Left renal pelvis (tissue), 4 donors: ENCODE results near the gene NEK6. TPM values are rescaled to one million over a fixed set of nuclear protein-coding genes. Genes with fewer than 3 reads are reported as not detected.

Experiments
- DNase-seq, 4 donors: peaks; one replicate each; pipeline ENCODE4 v3.0.0-alpha.2; 2013; ENCODE audit warnings: low read depth in 4 of 4, low spot score in 3 of 4
- polyA plus RNA-seq, 4 donors: library from polyadenylated mRNA; unstranded; fragments of 120-200 nt; gene quantifications; one replicate each; pipeline ENCODE4 v1.2.1, GENCODE V29; 2013; ENCODE audit not compliant: insufficient read length in 4 of 4

Gene NEK6
- polyA plus RNA-seq, 4 donors: 26.6 to 65.1 (median 28.6) TPM

DNA sequence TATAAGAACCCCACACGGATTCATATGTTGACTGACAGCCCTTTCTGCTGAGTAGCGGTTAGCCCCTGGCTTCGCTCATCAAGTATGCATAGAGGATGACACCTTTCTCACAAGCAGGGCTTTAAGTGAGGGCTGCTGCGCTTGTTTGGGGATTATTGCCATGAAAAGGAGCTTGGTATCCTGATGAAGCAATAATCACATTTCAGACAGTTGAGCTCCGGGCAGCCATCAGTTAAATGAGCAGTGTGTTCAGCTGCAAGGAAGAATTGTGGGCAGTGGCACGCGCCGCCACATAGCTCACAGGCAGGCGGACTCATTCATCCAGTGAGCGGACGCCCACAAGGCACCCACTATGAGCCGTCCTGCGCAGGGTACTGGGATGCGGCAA lies 77.6 kb downstream of the NEK6 start:
- DNase-seq: no peak

DNA sequence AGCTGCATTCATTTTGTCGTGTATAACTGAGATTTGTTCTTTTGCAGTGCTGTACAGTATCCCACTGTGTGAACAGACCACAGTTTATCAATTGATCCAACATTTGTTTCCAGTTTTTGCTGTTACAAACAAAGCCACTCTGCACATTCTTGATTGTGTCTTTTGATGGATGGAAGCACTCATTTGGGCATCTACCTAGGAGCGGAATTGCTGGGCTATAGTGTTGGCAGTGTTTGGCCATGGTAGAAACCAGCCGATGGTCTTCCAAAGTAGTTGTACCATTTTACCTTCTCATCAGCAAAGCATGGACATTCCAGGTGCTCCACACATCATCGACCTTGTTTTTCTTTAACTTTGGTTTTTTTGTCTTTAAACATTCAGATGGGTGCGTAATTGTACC lies 79.8 kb downstream of the NEK6 start:
- DNase-seq: no peak

DNA sequence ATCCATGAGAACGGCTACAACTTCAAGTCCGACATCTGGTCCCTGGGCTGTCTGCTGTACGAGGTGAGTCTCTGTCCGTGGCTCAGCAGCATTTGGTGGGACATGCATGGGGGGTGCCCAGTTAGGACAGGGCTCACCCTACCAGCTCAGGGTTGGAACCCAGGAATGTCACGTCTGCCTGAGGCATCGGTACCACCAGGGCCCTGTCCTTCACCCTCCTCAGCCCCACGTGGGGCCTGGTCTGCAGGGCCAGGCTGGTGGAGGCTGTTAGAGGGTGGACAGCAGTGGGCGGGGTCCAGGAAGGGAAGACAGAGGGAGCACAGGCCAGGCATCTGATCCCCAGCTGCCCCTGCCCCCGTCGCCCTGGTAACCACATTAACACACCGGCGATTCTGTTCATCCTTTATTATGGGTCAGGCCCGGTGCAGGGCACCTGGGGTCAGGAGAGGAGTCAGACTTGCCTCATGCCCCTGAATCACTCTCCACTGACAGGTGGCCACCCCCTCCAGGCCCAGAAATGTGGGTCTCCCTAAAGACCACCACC lies 81.9 kb downstream of the NEK6 start:
- DNase-seq: no peak

DNA sequence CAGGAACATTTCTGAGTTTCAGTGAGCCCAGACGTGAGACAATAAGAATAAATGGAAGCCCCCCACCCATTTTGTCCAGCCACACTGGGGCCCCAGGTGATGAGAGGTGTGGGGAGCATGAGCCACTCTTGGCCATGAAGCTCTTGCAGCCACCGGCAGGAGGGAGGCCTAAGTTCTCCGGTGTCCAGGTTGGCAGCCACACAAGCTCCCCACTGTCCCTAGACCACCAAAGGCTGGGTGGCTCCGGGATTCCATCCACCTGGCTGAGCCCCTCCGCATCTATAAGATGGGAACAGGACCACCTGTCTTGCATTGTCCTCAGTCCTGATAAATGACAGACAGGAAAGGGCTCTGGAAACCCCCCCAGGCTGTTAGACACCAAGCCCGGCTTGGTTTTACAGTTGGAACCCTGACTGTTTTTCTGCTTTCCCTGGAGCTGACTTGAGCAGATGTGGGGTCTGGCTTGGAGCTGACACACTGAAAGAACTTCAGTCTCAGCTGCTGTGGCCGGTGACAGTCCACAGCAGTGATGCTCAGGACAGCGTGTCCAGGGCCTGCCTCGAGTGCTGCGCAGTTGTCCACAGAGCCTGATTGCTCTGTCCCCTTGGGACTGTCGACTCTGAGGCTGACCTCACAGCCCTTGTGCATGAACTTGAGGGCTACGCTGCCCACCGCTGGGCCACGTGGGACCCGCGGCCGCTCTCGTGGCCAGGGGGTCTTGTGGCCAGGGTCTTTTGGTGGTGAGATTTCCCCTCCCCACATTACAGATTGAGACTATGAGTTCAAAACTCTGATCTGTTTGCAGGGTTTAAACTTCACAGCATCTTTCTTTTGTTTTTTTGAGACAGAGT lies 82.7 kb downstream of the NEK6 start:
- DNase-seq: no peak

DNA sequence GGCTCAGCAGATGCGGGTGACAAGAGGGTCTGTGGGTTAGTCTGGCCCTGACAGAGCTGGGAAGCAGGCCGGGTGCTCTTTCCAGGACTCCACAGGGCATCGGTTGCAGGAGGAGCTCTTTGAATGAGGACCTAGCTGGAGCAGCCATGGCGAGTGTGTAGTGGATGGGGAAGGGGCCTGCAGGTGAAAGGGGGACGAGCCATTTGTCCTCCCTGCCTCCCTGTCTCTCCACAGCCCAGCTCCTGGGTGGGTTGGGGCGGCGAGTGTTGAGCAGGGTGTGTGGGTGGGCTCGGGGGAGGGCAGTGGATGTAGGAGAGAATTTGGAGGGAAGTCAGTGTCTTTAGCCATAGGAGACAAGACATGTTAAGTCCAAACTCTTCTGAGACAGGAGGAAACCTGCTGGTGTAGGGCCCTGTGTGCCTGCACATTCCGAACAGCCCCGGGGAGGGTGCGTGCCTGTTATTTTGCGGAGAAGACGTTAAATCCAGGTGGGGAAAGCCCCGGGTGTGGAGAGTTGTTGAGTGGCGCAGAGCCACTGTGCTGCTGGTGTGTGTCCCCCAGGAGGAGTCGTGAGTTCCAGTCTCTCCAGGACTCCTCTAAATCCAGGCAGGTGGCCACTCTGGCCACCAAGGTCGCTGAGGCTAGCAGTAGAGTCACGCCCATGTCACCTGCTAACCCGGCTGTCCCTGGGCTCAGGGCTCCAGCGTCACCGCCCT lies 83.9 kb downstream of the NEK6 start:
- no peak for DNase-seq

DNA sequence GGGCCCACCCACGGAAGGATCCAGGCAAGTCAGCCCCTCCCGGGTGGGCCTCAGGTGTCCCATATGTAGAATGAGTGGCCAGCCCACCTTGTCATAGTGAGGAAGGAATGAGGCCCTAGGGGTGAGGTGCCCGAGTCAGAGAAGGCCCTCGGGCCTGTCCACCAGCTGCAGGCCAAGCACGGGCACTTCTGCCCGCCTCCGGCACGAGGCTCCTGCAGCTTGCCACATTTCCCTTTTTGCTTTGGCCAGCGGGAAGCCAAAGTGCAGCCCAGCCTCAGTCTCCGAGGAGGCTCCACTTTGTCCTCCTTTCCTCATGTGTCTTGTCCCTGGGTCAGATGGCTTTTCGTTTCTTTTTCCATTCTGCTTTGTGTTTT lies 84.6 kb downstream of the NEK6 start:
- DNase-seq: no peak

DNA sequence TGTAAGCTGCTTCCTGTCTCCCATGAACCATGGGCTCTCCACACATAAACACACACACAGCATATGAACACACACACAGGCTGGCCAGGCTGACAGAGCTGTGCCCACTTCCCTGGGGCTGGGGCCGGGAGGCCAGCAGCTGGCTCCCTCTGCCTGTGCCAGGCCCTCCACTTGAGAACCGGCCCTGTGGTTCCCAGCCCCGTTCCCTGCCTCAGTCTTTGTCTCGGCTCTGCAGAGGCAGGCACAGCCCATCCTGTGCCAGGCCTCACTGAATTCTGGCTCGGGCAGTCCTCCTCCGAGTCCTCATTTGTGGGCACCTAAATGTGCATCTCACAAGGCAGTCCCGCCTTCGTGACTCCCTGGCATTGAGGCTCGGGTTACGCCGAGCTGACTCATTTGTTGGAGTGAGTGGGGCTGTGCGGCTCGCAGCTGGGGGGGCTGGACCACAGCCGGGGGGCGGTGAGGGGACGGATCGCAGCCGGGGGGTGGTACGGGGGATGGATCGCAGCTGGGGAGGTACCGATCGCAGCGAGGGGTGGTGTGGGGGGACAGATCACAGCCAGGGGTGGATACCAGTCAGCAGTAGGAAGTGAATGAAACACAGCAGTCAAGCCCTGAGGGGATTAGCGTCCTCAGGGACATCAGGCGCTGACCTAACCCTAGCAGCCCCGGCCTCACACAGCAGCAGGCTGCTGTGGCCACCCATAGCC lies 85.2 kb downstream of the NEK6 start:
- peak; percentile 31 to 56 (median 34) for DNase-seq

DNA sequence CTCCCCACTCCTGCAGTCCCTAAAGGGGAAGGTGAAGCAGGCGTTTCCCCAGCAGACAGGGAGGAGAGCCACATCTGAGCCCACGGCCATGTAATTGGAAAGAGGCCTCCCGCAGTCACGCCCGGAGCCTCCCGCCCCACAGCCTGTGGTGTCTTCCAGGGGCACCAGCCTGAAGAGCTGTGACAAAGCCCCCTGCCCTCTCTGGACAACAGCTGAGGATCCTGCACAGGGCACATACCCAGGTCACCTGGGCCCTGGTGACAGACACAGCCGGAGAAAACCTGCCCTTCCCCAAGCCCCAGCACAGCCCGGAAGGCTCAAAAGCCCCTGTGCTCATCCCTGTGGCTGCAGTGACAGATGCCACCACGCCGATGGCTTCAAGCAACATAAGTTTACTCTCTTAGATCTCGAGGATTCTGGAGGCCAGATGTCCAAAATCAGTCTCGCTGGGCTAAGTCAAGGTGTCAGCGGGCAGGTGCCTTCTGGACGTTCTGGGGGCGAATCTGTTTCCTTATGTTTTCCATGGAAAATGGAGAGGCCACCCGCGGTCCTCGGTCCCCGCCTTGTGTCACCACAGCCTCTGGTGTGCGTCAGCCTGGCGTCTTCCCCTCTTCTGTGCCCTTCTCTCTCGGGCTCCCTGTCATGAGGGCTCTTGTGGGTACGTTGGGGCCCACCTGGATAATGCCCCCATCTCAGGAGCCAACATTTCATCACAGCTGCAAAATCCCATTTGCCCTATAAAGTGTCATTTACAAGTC lies 86.0 kb downstream of the NEK6 start:
- DNase-seq: no peak

DNA sequence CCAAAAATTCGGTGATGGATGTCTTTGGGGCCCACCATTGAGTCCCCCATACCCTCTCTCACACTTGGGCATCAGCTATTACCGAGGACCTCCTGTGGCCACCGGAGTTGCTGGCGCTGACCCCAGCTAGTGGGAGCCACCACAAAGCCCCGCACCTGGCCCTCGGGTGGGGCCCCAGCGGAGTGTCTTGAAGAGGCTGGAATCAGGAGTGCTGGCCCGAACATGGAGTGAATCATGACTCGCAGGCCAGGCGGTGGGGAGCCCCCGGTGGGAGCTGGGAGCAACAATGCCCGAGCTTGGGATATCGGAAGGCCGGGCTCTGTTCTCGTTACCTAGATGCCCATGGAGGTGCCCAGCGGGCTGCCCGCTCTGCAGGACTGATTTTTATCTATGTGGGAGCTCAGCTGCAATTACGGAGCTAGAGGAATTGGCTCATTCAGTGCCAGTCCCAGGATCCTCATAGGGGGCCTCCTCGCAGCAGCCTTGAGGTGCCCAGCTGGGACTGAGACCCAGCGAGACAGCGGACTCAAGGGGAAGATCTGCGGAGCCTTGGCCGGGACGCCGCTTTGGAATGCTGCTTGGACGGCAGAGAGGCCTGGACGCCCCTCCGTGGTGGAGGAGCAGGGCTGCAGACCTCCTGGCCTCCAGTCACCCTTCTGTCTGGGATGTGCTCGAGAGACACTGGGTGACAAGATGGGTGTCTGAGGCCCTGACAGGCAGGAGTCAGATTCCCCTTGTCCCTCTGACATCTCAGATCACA lies 86.7 kb downstream of the NEK6 start:
- DNase-seq: no peak

DNA sequence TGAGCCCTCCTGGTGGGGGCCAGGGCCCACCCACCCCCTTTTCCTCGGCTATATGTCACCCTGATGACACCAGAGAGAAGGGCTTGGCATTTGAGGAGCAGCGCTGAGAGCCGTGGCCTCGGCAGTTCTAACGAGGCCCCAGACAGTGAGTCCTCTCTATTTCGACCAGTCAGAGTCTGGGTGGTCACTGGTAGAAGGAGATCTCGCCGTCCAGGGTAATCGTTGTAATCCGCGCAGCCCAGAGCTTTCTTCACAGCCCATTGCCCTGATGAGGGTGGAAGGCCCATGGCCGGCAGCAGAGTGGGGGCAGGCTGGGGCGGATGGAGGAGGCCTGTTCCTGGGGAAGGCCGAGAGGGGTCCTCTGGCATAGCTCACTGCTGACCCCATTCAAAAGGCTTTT lies 87.3 kb downstream of the NEK6 start:
- no peak for DNase-seq

DNA sequence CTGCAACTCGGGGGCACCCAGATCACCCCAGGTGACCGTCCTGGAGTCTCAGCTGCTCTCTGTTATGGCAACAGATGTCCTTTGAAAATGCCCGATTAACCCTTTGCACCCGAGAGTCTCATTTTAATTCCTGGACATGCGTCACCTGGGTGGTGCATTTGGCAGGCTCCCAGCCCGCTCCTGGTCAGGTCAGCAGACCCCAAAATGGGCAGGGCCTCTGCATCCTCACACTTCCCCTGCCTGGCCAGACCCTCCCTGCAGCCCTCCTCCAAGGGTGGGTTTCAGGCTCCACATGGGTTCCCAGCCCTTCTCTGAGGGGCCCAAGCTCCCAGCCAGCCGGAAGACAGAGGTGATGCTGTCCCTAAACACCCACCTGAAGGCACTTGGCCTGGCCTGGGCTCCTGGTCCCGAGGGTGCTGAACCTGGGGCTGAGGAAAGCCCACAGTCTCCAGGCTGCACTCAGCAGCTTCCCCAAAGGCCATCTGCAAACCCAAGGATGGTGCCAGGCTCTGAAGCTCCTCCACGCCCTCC lies 88.1 kb downstream of the NEK6 start:
- DNase-seq: no peak

DNA sequence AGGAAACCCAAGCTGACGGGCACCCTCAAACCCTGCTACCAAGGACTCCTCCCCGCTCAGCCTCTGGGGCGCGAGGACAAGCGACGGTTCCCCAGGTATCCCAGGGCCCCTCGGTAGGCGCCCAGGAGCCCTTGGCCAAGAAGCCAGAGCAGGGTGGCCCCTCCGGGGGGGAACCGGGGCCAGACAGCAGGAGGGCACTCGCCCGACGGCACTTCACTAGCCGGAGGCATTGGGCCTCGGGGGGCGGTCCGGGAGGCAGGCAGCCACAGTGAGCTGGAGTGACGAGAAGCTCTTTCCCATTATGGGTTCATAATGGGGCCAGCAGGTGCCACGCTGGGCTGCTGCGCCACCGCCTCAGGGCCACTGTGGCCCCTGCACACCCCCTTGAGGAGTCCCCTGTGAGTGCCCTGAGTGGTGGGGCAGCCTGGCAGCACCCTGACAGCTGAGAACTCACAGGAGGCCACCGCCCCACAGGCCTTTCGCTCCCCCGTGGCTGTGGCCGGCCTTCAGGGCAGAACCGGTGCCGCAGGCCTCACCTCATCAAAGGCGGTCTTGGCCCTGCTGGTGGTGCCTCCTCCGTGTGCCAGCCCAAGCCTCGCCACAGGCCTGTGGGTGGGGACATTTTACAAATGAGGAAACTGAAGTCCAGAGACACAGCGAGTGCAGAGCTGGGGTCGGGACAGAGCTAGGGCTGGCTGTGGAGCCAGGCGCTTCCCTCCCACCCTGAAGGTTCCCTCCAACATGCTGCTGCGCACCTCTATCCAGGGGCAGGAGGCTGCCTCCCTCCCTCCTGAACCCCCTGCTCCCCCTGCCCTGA lies 88.8 kb downstream of the NEK6 start:
- DNase-seq: no peak

DNA sequence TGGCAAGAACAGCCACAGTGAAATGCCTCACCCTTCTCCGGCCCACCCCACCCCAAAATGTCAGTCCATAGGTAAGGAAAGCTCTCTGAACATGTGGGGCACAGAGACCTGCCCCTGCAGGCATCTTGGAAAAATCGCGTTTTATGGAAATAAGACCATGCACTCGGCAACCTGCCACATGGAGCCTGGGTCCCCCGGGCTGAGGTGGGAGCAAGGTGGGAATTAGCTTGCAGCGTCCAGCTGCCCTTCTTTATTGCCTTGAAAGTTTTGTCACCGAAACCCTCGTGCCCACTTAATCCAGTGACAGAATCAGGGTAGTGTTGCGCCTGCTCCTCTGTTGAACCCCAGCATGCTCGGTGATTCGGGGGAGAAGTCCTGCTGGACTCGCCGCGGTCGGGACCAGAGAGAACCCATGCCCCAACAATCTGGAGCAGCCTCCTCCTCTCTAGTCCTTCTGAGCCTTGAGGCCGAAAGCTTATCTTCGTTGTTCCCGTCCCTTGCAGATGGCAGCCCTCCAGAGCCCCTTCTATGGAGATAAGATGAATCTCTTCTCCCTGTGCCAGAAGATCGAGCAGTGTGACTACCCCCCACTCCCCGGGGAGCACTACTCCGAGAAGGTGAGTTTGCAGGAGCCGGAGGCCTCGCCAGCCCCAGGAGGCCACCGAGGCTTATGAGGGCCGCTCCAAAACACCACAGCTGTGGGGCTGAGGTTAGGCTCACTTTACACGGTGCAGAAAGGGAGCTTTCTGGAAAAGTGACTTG lies 89.6 kb downstream of the NEK6 start:
- DNase-seq: no peak

DNA sequence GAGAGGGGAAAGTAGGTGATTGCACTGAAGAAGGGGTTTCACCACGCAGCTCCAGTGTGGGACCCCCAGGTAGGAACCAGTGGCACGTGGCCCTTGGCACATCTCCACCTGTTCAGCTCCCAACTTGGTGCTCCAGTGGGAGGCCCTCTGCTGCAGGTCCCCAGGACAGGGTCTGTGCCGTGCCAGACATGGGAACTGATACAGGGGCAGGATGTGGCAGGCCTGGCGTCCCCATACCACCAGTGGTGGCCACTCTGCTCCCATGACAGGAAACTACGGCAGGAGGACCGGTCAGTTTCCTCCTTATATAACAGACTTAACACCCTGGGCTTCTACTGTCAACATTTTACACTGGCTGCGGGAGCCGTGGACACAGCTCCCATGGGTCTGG lies 90.2 kb downstream of the NEK6 start:
- DNase-seq: no peak

DNA sequence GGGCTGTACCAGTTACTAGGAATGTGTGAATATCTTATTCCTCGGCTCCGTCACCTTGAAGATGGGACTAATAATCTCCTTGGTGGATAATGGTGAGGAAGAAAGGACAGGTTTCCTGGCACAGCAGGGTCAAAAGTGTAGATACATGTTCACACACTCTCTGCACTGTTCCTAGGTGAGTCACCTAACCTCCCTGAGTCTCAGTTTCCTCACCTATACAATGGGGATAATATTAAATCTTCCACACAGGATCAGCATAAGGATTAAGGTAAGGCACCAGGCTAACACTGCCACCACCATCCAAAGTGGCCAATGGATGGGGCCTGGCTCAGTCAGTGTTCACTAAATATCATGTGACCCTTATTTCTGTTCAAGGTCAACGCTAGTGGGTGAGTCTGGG lies 90.6 kb downstream of the NEK6 start:
- no peak for DNase-seq

DNA sequence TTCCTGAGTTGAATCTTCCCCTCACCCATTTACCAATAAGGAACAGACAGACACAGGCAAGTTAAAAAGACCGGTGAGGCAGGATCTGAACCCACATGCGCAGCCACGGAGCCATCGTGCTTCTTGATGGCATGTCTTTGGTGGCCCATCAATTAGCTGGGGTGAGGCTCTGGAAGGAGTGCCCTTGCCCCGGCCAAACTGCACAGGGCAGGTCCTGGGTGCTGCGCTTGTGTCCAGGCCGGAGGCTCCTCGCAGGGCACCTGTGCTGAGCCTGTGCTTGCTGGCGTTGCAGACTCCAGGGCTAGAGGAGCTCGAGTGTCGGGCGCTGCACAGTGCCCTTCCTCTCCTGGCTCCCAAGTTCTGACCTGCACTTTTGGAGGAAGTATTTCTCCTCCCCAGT lies 91.1 kb downstream of the NEK6 start:
- no peak for DNase-seq

DNA sequence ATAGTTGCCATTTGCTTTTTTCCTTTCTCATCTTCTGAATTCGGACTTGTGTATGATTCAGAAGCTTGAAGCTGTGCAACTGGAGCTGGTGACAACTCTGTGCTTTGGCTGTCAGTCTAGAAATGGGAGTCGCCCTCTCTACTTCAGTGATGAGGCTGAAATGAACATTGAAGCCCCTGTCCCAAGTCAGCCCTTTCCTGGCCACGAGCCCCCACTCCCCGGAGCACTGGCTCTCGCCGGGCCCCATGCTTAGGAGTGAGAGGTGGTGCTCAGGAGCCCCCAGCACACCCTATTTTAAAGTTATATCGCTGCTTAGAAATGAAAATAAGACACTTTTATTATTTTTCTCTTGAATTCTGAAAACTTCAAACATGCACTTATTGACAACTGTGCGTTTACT lies 91.5 kb downstream of the NEK6 start:
- no peak for DNase-seq
